Measurements from ENCODE around the gene PCYT2.

- TF ChIP-seq CTCF (conservative IDR thresholded peaks at IDR 0.05 in 1 of 2, IDR thresholded peaks at IDR 0.05 in 1 of 2; ENCODE audit: extremely low read depth in 1 of 2, insufficient read depth in 1 of 2, low read depth in 1 of 2, low read length in 2 of 2): no peak
- no peak for TF ChIP-seq EZH2 (IDR thresholded peaks at IDR 0.05; ENCODE audit: borderline replicate concordance, low read length)
Measured at GRCh38 chr17:81916234-81917001, 5.2 kb upstream of the PCYT2 start.

All from mammary epithelial cell (primary cell).